Measurements from ENCODE around the gene CAMK1D.

The CAMK1D gene

DNA sequence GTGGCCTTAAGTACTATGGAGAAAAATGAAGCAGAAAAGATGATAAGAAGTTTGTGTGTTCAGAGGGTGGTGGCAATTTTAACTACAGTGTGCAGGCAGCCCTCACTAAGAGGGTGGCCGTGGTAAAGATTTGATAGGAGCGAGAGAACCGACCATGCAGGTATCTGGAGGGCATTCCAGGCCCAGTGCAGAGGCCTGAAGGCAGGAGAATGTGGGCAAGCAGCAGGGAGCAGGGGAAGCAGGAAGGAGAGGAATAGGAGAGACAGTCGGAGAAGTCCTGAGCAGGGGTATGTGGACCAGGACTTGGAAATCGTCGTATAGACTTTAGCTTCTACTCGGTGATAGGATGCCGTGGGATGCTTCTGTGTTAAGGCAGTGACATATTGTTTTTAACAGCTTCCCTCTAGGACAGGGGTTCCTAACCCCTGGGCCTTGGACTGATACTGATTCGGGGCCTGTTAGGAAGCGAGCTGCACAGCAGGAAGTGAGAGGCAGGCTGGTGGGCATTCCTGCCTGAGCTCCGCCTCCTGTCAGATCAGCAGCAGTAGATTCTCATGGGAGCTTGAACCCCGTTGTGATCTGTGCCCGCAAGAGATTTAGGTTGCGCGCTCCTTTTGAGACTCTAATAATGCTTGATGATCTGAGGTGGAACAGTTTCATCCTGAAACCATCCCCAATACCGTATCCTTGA is 425.0 kb downstream of the CAMK1D start:
- no peak for DNase-seq

DNA sequence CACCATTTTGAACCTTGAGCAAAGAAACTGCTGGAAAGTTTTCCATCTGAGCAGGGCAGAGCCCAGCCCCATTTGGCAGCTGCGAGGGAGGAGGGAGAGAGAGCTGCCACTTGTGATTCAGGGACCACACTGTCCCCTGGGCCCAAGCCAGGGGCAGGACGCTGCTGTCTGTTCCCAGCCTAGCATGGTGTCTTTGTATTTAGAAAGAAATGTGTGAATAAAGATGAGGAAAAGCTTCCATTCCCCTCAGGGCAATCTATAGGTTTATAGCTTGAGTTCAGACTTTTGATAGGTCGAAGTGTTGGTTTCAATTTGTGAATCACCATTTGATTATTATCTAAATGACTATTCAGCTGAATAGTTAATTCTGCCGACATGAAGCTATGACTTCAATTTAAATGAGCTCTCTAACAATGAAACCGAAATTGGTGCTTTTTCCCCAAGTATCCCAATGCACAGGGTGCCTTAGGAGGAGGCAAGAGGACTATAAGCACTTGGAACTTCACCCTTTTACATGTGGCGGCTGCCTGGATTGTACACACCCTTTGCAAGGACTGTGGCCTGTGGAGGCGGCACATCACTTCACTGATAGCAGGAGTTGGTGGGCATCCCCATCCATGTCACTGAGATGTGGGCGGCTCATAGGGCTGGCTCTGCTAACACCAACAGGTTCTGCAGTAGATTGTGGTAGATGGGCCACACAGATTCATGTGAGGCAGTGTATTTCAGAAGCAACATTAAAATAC is 428.7 kb downstream of the CAMK1D start:
- no peak for DNase-seq

DNA sequence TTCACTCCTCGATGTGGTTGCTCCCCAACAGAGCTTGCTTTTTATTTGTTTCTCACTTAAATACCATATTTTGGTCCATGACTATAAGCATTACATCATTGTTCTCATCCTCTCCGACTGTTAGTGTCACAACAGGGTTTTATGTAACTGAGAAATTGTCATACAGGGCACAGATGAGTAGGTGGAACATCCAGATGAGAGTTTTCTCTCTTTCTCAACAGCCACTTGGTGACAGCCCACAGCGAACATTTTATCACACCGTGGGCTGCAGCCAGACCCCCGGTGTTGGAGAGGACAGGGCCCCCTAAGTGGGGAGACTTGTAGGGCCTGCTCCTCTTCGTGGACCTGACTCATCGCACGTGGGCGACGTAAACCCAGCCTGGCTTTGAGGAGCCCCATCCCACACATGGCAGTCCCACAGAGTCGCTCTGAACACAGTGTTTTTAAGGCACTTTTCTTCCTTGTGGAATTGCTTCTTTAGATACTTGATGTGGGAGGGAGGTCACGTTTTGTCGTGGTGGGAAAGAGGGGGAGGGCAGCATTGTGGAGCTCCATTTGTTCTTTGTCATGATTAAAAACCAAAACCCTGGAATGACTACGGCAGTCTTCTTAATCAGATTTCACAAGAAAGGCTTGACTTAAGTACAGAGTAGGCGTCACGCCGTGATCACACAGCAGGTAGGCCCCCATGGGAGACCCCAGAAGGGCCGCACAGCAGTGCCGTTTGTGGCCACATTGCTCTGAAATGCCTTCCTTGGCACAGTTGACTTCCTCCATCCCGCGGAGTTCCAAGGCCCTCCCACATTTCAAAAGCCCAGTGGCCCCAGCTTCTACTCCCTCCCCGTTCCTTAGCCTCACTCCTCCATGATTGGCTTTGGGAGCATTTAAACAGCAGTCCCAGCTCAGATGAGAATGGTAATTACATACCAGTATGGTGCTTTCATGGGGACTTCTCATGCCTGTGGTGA is 431.6 kb downstream of the CAMK1D start:
- no peak for DNase-seq

DNA sequence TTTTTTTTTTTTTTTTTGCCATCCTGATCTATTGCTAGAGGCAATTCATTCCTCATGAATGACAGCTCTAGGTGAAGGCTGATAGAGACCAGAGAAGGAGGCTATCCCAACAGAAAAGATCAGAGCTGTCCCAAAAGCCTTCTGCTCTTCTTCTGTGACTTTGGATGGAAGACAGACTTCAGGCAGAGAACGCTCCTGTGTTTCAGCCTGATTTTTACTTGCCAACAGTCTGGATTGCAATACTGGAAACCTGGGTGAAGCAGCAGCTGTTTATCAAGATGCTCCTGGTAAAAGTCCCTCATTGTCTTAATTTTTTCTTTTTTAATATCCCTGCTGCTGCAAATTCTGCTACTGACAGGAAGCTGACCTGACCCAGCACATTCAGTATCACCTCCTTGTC is 432.6 kb downstream of the CAMK1D start:
- DNase-seq = no peak

DNA sequence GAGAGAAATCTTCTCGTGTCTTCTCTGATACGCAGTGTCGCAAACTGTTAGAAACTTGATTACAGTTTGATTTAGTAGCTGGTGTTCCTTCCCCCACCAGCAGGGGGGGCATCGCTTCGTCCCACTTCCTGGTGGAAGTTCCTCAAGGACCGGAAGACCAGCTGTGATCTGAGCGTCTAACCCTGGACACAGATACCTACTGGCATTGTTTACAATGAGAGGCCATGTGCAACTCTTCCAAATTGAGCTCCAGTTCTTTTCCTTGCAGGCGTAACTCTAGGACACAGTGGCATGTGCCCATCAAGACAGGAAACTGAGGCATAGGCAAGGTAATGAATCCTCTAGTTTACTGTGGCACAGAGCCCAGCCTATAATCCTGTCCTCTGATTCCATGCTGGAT is 433.2 kb downstream of the CAMK1D start:
- DNase-seq = no peak

DNA sequence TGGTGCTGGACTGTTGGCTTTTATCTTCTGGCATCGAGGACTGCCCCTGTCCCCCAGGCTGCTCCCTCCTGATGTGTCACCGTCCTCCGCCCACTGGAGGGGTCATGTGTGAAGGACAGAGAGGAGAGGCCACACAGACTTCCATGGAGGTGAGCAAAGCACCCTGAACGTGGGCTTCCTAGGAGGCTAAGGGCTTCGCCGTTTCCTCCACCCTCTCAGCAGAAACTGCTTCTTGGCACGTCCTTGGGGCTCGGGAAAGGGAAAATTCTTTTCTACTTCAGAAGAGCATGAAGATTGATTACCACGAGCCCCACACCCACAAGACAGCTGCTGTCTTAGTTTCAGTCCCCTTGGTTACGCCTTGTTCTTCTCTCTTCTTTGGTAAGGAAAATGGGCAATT is 433.9 kb downstream of the CAMK1D start:
- DNase-seq = no peak

DNA sequence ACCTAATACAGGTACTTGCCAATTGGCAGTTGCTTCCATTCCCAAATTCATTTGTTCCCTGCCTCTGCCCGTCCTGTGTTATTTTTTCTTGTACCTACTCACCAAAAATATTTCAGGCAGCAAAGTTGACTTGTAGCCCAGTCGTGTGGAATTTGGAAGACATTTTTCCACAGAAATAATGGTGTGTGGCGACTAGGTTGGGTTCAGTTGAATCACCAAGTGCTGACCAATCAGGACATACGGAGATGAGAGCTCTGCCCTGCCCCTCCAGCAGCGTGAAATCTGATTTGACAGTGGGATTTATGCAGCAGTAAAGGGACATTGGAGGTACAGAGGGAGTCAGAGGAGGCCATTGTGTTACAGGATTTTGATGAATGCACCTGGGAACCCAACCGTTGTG is 435.3 kb downstream of the CAMK1D start:
- DNase-seq = no peak

DNA sequence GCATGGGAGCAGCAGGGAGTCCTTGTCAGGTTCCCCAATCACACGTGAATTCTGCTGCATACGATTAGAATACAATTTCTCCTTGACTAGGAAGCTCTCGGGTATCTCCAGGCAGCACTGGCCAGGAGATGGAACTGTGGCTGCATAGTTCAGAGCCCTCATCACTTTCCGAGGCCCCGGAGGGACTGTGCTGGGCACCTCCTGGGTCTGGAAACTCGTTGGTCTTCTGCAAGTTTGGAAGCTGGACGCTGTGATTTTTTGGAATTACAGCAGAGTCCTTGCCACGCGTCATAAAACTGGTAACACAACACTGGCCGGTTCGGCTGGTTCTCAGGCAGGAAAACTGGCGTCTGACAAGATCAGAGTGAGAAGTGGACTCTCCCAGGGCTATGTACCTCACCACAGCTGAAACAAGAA is 436.1 kb downstream of the CAMK1D start:
- no peak for DNase-seq

DNA sequence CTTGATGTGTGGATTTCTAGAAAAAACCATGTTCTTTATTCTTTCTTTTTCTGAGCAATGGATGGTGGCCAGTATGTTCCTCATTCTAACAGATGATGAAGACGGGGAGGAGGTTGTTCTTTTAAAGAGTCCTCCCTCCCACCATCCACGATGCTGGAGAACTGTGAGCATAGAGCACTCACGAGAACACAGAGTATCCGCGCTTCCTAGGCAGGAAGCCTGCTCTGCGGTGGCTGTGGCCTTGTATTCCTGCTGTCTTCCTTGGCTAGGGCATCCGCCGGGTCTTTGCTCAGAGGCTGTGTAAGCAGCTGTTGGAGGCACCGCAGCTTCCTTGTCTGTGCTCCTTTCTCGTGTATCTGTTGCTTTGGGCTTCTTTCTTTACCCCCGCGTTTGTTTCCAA is 437.9 kb downstream of the CAMK1D start:
- no peak for DNase-seq

DNA sequence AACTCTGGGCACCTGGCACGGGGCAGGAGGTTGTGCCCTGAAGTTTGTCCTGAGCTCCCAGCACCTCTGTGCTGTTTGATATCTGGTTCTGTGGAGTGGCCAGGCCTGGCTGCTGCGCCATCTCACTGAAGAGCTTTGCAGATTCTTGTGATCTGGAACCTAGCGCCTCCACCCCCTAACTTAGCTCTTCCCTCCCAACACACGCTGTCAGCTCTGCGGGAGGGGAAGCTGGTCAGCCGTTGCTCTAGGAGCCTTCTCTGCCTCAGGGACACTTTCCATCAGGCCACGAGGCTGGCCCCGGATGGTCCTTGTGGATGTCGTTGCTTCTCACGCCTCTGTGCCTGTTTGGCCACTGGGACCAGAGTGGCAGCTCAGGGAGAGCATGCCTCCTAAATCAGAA is 438.9 kb downstream of the CAMK1D start:
- DNase-seq = no peak

DNA sequence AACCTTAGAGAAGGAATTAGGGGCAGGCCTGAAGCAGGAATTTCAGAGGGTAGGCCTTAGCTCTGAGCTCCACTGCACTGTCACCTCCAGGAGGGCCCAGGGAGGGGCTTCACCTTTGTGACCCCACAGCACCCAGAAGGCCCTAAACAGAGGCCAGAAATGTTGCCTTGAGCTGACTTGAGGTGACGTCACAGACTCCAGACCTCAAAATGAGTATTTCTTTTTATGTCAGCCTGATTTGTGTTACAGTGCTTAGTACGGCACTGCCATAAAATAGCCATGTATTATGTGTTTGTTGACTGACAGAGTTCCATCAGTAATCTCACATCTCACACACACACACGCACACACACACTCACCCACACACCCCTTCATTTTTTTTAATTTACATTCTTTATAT is 440.9 kb downstream of the CAMK1D start:
- no peak for DNase-seq

DNA sequence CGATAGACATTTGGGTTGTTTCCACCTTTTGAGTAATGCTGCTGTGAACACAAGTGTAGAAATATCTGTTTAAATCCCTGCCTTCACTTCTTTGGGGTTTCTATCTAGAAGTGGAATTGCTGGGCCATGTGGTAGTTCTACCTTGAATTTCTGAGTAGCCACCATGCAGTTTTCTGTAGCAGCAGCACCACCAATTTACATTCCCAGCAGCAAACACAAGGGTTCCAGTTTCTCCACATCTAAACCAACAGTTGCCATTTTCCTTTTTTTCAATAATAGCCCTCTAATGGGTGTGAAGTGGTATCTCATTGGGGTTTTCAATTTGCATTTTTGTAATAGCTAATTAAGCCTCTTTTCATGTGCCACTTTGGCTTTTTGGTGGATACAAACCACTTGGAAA is 442.4 kb downstream of the CAMK1D start:
- no peak for DNase-seq

DNA sequence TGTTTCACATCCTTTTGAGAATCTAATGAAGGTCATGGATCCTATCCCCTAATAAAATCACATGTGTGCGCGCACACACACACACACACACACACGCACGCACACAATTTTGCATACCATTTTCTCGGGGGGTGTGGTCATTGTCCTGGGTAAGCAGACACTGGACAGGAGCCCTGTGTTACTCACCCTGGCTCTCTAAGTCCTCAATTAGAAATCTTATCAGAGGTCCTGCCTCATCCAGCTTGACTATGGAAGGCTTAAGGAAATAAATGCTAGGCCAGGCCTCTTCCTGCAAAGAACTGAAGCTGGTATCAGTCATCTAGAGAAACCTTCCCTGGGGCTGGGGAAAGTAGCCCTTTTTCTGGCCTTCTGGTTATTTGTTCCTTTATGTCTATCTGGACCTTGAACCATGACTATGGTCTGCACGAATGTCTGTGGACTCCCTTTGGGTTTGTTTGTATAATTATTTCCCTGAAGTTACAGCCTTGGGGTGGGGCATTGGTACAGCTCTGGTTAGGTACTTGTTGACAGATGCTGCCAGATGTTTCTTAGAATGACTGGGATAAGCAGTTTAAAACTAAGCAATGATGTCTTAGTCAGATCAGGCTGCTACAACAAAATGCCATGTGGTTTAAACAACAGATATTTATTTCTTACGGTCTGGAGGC is 443.7 kb downstream of the CAMK1D start:
- no peak for DNase-seq

DNA sequence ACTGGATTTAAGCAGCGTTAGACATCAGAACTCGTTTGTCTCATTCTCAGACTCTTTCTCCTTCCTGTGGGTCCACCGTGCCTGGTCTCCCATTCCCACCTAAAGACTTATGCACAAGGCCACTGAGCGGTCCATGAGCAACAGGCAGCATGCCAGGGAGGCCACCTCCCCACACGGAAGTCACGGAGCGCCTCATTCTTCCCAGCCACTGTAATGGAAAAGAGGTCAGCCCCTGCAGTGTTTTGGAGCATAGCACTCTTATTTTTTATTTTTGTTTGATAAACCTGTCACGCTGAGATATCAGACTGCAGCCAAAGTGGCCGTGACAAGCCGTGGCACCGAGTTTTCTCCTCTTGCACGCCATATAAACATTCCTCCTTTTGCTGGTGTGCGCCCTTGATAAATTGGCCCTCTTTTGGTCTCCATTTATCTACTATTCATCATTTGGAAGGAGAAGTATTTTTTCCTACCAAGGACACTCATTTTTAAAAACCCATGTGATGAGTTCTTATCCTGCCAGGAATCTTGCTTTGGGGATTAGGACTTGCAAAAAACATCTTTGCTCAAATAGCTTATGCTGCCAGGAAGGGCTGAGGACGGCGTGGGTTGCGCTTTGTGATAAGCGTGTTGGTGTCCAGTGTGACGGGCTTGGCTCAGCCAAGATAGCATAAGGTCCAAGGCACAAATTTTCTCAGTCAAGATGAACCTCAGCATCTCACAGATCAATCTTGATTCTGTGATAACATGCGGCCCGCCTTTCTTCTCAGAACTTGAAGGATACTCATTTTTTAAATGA is 446.2 kb downstream of the CAMK1D start:
- no peak for DNase-seq

DNA sequence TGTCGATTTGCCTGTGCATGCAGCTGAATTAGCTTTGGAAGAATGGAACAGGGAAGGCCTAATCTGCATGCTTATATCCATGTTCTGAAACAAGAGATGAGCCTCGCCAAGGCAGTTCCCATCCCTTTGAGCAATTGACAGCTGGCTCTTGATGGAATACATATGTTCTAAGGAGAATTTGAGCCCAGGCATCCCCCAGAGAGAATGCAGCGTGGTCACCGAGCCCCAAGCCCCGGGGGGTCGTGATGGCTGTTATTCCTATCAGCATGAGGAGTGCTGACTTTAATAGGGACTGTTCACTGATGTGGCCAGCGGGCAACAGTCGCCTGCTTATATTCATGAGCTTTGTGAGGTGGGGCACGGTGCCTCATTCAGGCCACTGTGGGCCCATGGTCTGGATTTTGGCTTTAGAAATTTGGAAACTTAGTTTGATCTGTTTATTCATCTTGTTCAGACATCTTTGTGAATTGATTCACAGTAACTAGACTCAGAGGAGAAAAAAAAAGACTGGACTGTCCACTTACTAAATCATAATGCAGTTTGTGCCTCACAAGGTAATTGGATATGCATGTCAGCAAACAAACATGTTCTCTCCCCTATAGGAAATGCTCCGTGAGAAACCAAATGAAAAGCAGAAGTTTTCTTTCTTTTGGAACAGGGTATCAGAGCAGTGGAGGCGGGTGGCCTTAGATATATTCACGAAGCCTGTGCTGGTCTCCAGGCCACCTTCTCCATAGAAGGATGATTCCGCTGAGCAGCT is 447.2 kb downstream of the CAMK1D start:
- no peak for DNase-seq

DNA sequence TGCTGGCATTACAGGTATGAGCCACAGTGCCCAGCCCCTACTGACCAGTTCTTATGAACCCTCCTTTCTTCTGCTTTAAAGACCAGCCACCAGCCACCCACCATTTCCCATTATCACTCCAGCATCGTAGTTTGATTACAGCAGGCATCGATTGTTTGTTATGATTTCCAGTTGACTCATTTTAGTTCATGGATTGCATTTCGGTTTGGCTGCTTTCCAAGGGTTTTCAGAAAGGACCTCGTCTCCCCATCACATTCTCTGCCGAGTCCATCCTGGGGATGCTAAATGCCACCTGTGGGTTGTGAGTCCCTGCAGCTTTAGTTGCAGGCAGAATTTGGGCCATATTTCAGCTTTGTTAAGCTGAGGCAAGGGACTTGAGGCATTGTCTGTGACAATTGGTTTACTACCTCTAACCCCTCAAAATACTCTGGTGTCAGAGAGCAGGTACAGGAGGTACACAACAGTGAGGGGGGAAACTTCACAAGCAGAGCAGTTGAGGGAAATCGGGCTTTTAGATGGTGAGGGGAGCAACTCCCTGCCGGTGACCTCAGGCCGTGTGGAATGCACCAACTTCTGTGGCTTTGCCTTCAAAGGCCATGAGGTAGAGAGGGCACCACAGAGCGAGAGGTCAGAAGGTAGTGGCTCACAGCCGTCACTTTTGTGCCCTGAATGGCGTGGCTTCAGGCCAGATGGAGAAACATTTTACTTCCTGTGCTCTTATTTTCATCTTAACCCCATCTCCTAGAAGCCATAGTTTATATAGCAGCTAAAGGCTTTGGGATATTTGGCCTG is 448.3 kb downstream of the CAMK1D start:
- DNase-seq = no peak

DNA sequence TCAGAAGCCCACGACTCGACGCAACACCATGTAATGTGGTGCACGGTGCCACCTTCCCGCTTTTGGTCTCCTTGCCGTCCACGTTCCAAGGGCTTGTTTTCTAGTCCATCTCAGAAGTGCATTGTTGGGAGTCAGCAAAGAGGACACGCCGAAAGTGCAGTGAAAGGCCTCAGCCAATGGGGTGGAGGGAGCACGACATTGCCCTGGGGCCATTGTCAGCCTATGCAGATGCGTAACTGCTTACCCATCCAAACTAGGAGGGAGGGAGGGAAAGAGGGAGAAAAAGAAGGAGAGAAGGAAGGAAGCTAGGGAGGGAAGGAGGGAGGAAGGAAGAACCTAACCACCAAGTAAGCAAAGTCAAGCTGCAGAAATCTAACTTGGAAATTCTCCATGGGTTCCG is 449.8 kb downstream of the CAMK1D start:
- DNase-seq = no peak

DNA sequence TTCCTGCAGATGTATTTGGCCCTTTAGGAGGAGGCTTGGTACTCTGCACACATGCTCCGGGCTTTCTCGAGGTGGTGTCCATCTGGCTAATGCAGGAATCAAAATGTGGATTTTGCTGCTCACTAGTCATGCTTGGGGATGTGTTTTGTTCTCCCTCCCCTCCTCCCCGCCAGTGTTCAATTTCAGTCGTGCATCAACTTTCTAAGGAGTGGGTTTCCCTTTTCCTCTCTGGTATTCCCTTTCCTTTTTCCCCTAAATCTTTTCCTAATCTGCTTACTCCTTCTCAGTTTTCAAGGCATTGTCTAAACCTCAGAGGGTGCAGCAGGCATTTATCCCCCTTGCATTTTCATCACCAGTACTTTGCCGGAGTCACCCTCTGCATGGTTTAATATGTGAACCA is 450.4 kb downstream of the CAMK1D start:
- no peak for DNase-seq

DNA sequence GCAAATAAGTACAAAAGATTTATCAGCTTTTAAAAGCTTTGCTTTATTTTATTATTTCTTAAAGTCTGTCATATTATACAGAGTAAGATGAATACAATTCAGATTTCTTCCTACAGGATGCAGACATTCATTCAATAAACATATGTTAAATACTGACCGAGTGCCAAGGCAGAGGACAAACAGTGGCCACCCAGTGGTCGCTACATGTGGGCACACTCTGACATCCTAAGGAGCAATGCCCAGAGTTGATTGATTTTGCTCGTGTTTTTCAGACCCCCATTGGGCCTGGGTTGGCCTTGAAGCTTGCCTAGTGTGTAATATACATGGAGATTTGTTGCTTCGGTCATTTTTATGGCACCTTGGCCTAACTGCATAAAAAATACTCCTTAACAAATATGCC is 451.0 kb downstream of the CAMK1D start:
- DNase-seq = no peak

Measured in NCI-H748 treated with DMSO at 0.1 percent for 48 hours (cell line).